ENCODE results near the gene ATOH8. TPM values are rescaled to one million over a fixed set of nuclear protein-coding genes. Genes with fewer than 3 reads are reported as not detected.

ATOH8 gene
- total RNA-seq, 1 donor from 2014 or later = 13.7 TPM

DNA sequence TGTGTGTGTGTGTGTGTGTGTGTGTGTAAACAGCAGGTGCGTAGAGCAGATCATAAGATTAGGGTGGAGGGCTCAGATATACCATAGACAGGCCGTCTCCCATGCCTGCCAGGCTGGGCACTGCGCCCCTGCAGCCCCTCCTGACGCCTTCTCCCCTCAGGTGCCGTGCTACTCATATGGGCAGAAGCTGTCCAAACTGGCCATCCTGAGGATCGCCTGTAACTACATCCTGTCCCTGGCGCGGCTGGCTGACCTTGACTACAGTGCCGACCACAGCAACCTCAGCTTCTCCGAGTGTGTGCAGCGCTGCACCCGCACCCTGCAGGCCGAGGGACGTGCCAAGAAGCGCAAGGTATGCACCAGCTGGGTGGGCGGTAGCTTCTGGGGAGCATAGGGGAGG is 10.0 kb downstream of the ATOH8 start:
- no peaks in the 10 kb centered on the region for H3K9me3 Mint-ChIP-seq
- H3K4me3 Mint-ChIP-seq = peak overlapping the region; percentile 55
- H3K27ac Mint-ChIP-seq = peak overlapping the region; percentile 25
- TF ChIP-seq, protein P1, sequence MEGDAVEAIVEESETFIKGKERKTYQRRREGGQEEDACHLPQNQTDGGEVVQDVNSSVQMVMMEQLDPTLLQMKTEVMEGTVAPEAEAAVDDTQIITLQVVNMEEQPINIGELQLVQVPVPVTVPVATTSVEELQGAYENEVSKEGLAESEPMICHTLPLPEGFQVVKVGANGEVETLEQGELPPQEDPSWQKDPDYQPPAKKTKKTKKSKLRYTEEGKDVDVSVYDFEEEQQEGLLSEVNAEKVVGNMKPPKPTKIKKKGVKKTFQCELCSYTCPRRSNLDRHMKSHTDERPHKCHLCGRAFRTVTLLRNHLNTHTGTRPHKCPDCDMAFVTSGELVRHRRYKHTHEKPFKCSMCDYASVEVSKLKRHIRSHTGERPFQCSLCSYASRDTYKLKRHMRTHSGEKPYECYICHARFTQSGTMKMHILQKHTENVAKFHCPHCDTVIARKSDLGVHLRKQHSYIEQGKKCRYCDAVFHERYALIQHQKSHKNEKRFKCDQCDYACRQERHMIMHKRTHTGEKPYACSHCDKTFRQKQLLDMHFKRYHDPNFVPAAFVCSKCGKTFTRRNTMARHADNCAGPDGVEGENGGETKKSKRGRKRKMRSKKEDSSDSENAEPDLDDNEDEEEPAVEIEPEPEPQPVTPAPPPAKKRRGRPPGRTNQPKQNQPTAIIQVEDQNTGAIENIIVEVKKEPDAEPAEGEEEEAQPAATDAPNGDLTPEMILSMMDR (conservative IDR thresholded peaks at IDR 0.05) = no peak
- H3K36me3 Mint-ChIP-seq = no peaks in the 10 kb centered on the region
- H3K4me1 Mint-ChIP-seq (ENCODE audit: unreplicated experiment) = peaks cover 45% of the 10 kb centered on the region
- no peak for DNase-seq (ENCODE audit: extremely low spot score, unreplicated experiment)
- H3K27me3 Mint-ChIP-seq = peaks cover 16% of the 10 kb centered on the region

DNA sequence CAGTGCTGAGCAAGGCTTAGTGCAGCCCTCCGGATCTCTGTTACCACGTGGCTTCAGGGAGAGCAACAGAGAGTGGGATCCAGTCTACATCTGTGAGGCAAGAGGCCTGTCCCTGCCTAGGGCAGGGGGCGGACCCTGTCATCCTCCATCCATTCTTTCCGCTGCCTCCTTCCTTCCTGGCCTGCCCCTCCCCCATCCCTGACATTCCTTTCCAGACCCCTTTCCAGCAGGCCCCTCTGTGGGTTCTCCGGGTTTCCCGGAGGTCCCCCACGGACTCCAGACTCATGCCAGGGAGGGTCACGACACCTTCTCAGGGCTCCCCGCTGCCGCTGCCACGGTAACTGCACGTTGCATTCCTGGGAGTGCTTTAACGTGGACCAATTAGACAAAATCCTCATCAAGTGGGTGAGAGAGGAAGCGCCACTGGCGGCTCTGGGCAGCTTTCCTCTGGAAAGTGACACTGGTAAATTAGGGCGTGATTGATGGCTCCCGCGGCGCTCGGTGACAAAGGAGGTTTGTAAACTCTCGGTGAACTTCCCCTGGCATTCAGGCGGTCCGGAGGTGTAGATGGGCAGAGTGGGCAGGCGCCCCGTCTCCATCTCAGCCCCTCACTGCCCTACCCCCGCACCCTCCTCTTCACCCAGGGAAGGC is 11.4 kb downstream of the ATOH8 start:
- Mint-ChIP-seq H3K27me3 (peaks cover 13% of the 10 kb centered on the region), H3K4me3 (peak overlapping the region; percentile 79), H3K27ac (peak overlapping the region; percentile 56), H3K9me3 (no peaks in the 10 kb centered on the region), H3K36me3 (no peaks in the 10 kb centered on the region), H3K4me1 (ENCODE audit: unreplicated experiment) (peaks cover 54% of the 10 kb centered on the region)
- TF ChIP-seq, protein P1 (conservative IDR thresholded peaks at IDR 0.05) = no peak
- DNase-seq (ENCODE audit: extremely low spot score, unreplicated experiment) = no peak

DNA sequence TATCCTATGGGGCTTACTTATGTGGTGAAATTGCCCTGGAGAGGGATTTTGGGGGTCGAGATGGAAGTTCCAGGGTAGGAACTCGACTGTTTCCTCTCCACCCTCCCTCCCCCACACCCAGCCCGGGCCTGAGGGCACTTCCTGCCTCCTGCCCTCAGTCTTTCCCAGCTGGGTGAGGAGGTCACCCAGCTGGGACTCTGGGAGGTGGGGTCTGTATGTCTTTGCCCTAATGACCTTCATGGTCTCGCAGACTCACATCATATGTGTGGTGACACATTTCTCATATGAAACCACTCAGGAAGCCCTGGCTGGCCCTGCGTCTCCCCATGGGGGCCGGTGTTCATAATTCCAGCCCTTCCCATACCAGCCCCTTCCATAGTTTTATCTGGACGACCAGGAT is 12.4 kb downstream of the ATOH8 start:
- Mint-ChIP-seq H3K27ac (no peak overlapping the region), H3K27me3 (peaks cover 13% of the 10 kb centered on the region), H3K4me3 (no peak overlapping the region), H3K36me3 (no peaks in the 10 kb centered on the region), H3K9me3 (no peaks in the 10 kb centered on the region), H3K4me1 (ENCODE audit: unreplicated experiment) (peaks cover 64% of the 10 kb centered on the region)
- TF ChIP-seq, protein P1 (conservative IDR thresholded peaks at IDR 0.05) = no peak
- no peak for DNase-seq (ENCODE audit: extremely low spot score, unreplicated experiment)

DNA sequence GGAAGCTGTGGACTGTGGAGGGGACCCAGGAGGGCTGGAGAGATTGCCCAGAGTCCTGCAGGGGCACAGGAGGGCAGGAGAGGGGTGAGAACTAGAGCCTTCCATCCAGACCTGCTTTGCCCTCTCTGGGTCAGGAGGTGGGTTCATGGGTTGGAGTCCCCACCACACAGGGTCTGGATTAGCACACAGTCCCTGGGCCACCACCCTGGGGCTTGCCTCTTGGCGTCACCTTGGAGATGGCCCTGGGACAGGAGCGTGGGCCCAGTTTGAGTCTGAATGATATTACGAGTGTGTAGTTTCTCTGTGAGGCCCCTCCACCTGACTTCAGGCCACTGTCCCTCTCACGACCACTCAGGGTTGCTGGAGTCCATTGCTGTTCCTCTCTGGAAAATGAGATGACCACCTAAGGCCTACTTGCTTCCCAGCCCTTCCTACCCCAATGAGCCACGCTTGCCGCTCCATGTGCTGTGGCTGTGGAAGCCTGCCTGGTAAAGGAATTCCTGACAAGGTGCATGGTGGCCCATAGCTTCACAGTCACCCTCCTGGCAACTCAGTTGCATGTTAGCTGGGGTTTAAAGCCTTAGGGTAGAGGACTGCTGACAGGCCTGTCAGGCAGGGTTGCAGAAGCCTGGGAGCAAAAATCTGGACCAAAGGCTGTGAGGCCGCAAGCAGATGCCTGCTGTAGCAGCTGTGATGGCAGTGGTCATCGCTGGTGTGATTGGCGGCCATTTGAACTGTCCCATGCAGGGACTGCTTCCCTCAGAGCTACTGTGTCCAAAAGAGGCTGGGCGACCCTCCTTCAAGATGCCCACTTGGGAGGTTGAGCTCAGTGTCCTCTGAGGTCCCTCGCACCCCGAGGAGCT is 14.2 kb downstream of the ATOH8 start:
- no peaks in the 10 kb centered on the region for H3K36me3 Mint-ChIP-seq
- no peak for DNase-seq (ENCODE audit: extremely low spot score, unreplicated experiment)
- H3K27ac Mint-ChIP-seq = no peak overlapping the region
- H3K4me3 Mint-ChIP-seq = no peak overlapping the region
- TF ChIP-seq, protein P1 (conservative IDR thresholded peaks at IDR 0.05) = no peak
- no peaks in the 10 kb centered on the region for H3K9me3 Mint-ChIP-seq
- H3K4me1 Mint-ChIP-seq (ENCODE audit: unreplicated experiment) = peaks cover 73% of the 10 kb centered on the region
- H3K27me3 Mint-ChIP-seq = peaks cover 10% of the 10 kb centered on the region

DNA sequence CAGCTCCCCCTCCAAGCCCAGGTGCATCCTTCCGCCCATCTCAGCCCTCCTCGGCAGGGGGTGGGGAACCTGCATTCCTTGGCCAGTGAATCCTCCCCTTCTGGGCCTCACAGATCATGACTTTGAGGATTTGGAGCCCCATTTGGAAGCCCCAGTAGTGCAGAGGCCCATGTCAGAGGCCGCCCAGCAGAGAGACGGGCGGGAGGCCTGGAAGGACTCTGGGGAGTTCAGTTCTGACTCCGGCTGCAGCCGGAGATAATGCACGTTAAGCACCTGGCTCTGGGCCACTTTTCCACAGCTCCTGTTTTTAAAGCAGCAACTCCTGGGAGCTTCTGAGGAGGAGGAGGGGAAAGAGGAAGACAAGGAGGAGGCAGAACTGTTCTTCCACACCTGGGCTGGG is 14.9 kb downstream of the ATOH8 start:
- Mint-ChIP-seq H3K27me3 (peaks cover 7% of the 10 kb centered on the region), H3K27ac (no peak overlapping the region), H3K4me1 (ENCODE audit: unreplicated experiment) (peaks cover 74% of the 10 kb centered on the region)

More for the DNA sequence above, 14.9 kb downstream of the ATOH8 start:
- no peak for DNase-seq (ENCODE audit: extremely low spot score, unreplicated experiment)
- Mint-ChIP-seq H3K9me3 (no peaks in the 10 kb centered on the region), H3K4me3 (no peak overlapping the region), H3K36me3 (no peaks in the 10 kb centered on the region)
- TF ChIP-seq, protein P1 (conservative IDR thresholded peaks at IDR 0.05) = no peak

Measured in type B pancreatic cell (in vitro differentiated cells).